ENCODE measurements around the gene HMGXB4. TPM values are rescaled to one million over a fixed set of nuclear protein-coding genes. Genes with fewer than 3 reads are reported as not detected.

The HMGXB4 gene
- polyA plus RNA-seq, 1 experiment, result 30.4 TPM

GRCh38 chr22:35316751-35317150 lies 59.5 kb downstream of the HMGXB4 start:
- H3K27me3 ChIP-seq (ENCODE audit: control insufficient read depth, insufficient read depth, low read length), result no peaks in the 10 kb centered on the region
- TF ChIP-seq CTCF (IDR thresholded peaks at IDR 0.05; ENCODE audit: low read depth, low read length), result no peak
- ChIA-PET CTCF (no interaction called here), POLR2A (no interaction called here)
- no peak overlapping the region for H3K27ac ChIP-seq (ENCODE audit: low read depth, low read length)
- no peak overlapping the region for H3K4me3 ChIP-seq (ENCODE audit: low read depth, low read length)
- no peaks in the 10 kb centered on the region; the same call in 1 of the 2 replicates for H3K9me3 ChIP-seq (ENCODE audit: control insufficient read depth, insufficient read depth, low read length)
- DNase-seq (ENCODE audit: low read depth, low spot score), result no peak

GRCh38 chr22:35317680-35318290 lies 60.5 kb downstream of the HMGXB4 start:
- CTCF ChIA-PET, result no interaction called here
- POLR2A ChIA-PET, result interaction anchor here (0.6 kb wide), 1 partner anchor 39 kb away, joined by 10 read pairs; no protein-coding TSS in a partner anchor
- no peak for DNase-seq (ENCODE audit: low read depth, low spot score)
- no peaks in the 10 kb centered on the region; the same call in 1 of the 2 replicates for H3K9me3 ChIP-seq (ENCODE audit: control insufficient read depth, insufficient read depth, low read length)
- H3K4me3 ChIP-seq (ENCODE audit: low read depth, low read length), result no peak overlapping the region
- no peak for TF ChIP-seq CTCF (IDR thresholded peaks at IDR 0.05; ENCODE audit: low read depth, low read length)
- no peaks in the 10 kb centered on the region for H3K27me3 ChIP-seq (ENCODE audit: control insufficient read depth, insufficient read depth, low read length)
- no peak overlapping the region for H3K27ac ChIP-seq (ENCODE audit: low read depth, low read length)

DNA sequence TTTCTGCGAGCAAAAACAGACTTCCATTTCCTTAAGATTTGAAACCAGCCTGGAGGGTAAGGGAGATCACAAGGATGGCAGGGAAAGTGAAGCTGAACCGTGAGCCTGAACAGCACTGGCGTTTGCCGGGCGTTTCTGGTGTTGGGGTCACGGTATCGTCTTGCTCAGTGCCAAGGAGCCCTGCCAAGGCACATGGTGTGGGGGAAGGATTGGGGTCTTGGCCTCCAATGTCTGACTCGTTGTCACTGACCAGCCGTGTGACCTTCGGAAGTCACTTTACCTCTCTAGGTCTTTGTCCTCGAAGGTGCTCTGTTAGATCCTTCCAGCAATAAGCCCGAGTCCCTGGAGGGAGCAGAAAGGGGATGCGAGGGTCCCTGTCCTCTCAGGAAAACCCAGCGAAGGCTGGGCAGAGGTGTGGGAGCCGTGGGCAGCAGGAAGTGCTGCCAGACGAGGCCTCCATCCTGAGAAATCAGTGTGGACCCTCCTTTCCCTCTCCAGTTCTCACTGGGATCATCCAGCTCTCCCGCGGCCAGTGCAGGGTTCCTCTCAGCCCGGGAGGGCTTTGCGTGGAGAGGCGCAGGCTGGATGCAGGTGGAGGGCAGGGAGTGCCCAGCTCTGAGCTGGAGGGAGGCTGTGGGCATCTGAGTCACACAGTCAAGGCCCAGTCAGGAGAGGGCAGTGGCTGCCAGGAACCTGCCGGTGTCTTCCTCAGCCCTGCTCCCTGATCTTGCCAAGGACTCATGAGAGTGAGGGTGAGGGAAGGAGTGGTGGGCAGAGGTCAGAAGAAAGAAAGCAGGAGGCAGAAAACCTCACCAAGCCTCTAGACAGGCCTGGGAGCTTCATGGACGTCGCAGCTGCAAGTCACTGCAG lies 61.3 kb downstream of the HMGXB4 start:
- ChIA-PET CTCF (no interaction called here), POLR2A (interaction anchor here (0.6 kb wide), 1 partner anchor 39 kb away, joined by 10 read pairs; no protein-coding TSS in a partner anchor)
- no peak overlapping the region for H3K27ac ChIP-seq (ENCODE audit: low read depth, low read length)
- no peaks in the 10 kb centered on the region for H3K27me3 ChIP-seq (ENCODE audit: control insufficient read depth, insufficient read depth, low read length)
- H3K4me3 ChIP-seq (ENCODE audit: low read depth, low read length), result no peak overlapping the region
- no peak for TF ChIP-seq CTCF (IDR thresholded peaks at IDR 0.05; ENCODE audit: low read depth, low read length)
- H3K9me3 ChIP-seq (ENCODE audit: control insufficient read depth, insufficient read depth, low read length), result no peaks in the 10 kb centered on the region; the same call in 1 of the 2 replicates
- DNase-seq (ENCODE audit: low read depth, low spot score), result no peak

DNA sequence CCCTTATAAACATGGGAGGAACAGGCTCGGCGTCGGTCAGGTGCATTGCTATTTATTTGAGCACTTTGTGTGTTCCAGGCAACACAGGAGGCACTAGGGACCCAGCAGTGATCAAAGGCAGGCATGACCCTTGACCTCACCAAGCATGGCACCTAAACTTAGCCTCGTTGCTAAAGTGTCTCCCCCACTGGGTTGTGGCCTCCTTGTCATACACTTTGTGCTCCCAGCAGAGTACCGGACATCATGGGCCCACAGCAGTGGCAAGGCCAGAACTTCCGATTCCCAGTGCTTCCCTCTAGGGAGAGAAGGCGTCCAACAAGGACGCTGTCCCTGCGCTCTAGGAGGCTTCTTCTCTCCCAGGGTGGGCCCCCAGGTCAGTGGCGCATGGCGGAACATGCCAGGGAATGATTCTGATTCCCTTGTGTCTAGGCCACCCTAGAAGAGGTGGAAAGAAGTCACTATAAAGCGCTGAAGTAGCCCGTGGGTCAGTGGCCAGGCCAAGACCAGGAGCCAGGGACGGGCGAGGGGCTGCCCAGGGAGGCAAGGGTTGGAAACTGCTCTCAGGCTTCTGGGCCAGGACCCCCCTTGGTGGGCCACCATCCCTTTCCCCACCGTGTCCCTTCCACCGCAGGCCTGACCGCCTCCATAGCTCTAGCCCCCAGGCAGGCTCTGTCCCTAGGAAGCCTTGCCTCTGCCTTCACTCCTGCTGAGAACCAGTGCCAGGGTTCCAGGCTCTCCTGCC lies 62.1 kb downstream of the HMGXB4 start:
- H3K4me3 ChIP-seq (ENCODE audit: low read depth, low read length), result no peak overlapping the region
- TF ChIP-seq CTCF (IDR thresholded peaks at IDR 0.05; ENCODE audit: low read depth, low read length), result no peak
- CTCF ChIA-PET, result no interaction called here
- no peak overlapping the region for H3K27ac ChIP-seq (ENCODE audit: low read depth, low read length)
- H3K9me3 ChIP-seq (ENCODE audit: control insufficient read depth, insufficient read depth, low read length), result no peaks in the 10 kb centered on the region; the same call in 1 of the 2 replicates
- POLR2A ChIA-PET, result no interaction called here
- DNase-seq (ENCODE audit: low read depth, low spot score), result no peak
- no peaks in the 10 kb centered on the region for H3K27me3 ChIP-seq (ENCODE audit: control insufficient read depth, insufficient read depth, low read length)

All from AG04450 (cell line).